RPMI8226 (cell line): Measurements from ENCODE around the gene ADAMTS19.

ENCODE experiments used
- DNase-seq: peaks from one replicate; pipeline ENCODE4 v3.0.0-alpha.2; 2015

ADAMTS19 gene

GRCh38 chr5:129768735-129769134, 308.6 kb downstream of the ADAMTS19 start:
- DNase-seq = no peak

- DNase-seq = no peak
Measured at GRCh38 chr5:129770024-129770820, 310.1 kb downstream of the ADAMTS19 start.

DNA sequence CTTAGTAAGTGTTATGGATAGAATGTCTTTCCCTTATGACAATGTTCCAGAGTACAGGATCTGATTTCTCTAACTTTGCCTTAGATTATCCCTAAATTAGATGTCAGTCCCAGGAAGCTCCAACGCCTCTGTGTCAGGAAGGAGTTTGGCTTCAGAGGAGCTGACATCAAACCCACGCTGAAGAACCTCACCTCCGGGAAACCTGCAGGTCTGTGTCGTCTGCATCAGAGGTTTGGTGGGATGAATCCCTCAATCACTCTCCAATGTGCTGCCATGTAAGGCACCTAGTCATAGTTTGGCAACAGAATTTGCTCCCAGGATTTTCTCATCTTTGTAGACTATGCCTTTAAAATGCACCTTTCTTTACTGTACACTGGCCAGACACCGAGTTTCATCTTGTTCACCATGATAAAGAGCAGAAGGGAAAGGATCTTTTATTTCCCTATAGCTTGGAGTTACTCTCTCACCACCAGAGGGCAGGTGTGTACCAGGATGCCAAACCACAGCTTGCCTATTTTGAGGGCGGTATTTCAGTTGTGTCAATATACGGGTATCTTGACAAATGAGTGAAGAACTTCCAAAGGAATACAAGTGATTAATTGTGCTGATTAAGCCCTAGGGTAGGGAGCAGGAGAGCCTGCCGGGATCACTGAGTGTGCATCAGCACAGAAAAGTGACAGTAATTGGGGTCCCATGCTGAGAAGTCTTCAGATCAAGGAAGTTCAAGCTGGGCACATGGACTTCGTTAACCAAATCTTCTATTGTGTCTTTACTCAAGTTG, 311.1 kb downstream of the ADAMTS19 start:
- DNase-seq = peak; percentile 63

DNA sequence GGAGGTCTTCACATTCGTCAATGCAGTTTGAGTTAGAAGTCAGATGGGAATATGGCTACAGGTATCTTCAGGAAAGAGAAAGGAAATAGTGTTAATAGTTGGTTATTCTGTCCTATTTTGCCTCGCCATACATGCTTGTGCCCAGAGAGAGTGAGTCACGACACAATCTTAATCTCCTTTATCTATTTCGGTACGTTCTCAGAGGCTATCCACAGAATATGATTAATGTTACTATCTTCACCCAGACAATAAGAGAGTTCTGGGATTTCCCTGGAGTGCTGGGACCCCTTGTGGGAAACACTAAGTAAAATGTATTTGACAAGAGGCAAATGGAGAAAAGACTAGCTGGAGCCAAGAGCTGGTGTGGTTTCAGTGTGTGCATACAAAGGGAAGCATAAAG, 313.3 kb downstream of the ADAMTS19 start:
- no peak for DNase-seq

DNA sequence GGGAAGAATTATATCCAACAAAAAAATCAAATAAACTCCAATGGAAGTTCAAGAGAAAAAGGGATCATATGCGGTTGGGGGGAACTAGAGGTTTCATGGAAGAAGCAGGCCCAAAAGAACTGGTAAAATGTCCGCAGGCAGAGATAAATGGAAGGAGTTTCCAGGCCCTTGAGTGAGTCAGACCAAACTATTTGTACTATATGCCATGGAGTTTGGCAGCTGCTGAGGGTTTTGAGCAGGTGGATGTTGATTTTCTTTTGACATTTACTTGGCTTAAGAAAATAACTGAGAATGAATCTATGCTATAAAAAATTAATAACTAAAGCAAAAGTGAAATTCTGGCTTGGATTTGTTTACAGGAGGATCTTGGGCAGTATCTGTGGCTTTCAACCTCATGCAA, 321.5 kb downstream of the ADAMTS19 start:
- no peak for DNase-seq
